ENCODE data around the gene ACOT9. TPM values are rescaled to one million over a fixed set of nuclear protein-coding genes. Genes with fewer than 3 reads are reported as not detected.

ACOT9 gene
- total RNA-seq, 1 experiment from 2014 or later = 75.6 TPM

DNA sequence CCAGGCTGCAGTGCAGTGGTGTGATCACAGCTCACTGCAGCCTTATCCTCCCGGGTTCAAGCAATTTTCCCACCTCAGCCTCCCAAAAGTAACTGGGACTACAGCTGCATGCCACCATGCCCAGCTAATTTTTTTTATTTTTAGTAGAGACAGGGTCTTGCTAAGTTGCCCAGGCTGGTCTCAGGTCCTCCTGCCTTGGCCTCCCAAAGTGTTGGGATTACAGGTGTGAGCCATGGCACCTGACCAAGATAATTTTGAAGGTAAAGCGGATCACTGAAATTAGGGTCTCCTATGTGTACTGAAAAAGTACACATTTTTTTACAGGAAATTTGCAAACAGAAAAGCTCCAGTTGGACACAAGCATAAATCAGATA is 44.7 kb upstream of the ACOT9 start:
- H3K9me2 ChIP-seq (replicated peaks; ENCODE audit: low read length) = no peaks in the 10 kb centered on the region
- H2AFZ ChIP-seq (ENCODE audit: low read length) = no peak overlapping the region
- no peak for TF ChIP-seq EZH2 (IDR thresholded peaks at IDR 0.05; ENCODE audit: low read length, unreplicated experiment)
- no peak for TF ChIP-seq EZH2phosphoT487 (IDR thresholded peaks at IDR 0.05; ENCODE audit: borderline replicate concordance, low read length)
- TF ChIP-seq, protein P1, sequence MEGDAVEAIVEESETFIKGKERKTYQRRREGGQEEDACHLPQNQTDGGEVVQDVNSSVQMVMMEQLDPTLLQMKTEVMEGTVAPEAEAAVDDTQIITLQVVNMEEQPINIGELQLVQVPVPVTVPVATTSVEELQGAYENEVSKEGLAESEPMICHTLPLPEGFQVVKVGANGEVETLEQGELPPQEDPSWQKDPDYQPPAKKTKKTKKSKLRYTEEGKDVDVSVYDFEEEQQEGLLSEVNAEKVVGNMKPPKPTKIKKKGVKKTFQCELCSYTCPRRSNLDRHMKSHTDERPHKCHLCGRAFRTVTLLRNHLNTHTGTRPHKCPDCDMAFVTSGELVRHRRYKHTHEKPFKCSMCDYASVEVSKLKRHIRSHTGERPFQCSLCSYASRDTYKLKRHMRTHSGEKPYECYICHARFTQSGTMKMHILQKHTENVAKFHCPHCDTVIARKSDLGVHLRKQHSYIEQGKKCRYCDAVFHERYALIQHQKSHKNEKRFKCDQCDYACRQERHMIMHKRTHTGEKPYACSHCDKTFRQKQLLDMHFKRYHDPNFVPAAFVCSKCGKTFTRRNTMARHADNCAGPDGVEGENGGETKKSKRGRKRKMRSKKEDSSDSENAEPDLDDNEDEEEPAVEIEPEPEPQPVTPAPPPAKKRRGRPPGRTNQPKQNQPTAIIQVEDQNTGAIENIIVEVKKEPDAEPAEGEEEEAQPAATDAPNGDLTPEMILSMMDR (conservative IDR thresholded peaks at IDR 0.05; ENCODE audit: low read depth, low read length) = no peak
- H3K4me2 ChIP-seq (ENCODE audit: low read length) = no peak overlapping the region
- no TSS peak for BruUV-seq (replicated peaks)
- CTCF ChIA-PET = no interaction called here
- POLR2A ChIA-PET (ENCODE audit: unreplicated experiment) = no interaction called here
- H3K27me3 ChIP-seq (ENCODE audit: low read length) = no peaks in the 10 kb centered on the region
- H3K4me1 ChIP-seq (ENCODE audit: insufficient read depth, low read length) = peaks cover 17% of the 10 kb centered on the region
- H3K36me3 ChIP-seq (ENCODE audit: low read depth, low read length) = peaks cover 11% of the 10 kb centered on the region
- H3K79me2 ChIP-seq (ENCODE audit: low read length) = peaks cover 23% of the 10 kb centered on the region
- H3K4me3 ChIP-seq (ENCODE audit: low read length) = no peak overlapping the region
- peaks cover 23% of the 10 kb centered on the region for H4K20me1 ChIP-seq (ENCODE audit: low read length)
- intact Hi-C loops (cut with micrococcal nuclease) = no loop called here
- H3F3A ChIP-seq (ENCODE audit: low read length, unreplicated experiment) = peaks cover 11% of the 10 kb centered on the region
- H3K9ac ChIP-seq (ENCODE audit: low read length) = no peak overlapping the region
- peak overlapping the region; percentile 36 for H3K27ac ChIP-seq (ENCODE audit: low read length)
- H3K9me3 ChIP-seq (ENCODE audit: low read length) = no peaks in the 10 kb centered on the region
- ATAC-seq = no peak
- no peak for DNase-seq

DNA sequence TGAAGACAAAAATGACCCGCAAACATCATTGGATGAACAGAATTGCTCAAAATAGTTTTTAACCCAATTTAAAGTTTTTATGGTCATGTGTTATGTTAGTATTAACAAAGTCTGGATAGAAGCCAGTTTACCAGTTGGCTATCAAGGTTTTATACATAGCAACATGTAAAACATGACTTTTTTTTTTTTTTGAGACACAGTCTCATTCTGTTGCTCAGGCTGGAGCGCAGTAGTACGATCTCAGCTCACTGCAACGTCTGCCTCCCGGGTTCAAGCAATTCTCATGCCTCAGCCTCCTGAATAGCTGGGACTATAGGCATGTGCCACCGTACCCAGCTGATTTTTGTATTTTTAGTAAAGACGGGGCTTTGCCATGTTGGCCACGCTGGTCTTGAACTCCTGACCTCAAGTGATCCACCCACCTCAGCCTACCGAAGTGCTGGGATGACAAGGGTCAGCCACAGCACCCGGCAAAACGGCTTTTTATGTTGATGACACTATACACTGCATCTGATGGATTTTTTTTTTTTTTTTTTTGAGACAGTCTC is 43.3 kb upstream of the ACOT9 start:
- ChIA-PET CTCF (no interaction called here), POLR2A (ENCODE audit: unreplicated experiment) (no interaction called here)
- Histone ChIP-seq H4K20me1 (ENCODE audit: low read length) (peaks cover 23% of the 10 kb centered on the region), H2AFZ (ENCODE audit: low read length) (no peak overlapping the region), H3F3A (ENCODE audit: low read length, unreplicated experiment) (peaks cover 19% of the 10 kb centered on the region), H3K36me3 (ENCODE audit: low read depth, low read length) (peaks cover 11% of the 10 kb centered on the region), H3K4me2 (ENCODE audit: low read length) (peak overlapping the region; percentile 89; the same call in 1 of the 2 replicates), H3K9ac (ENCODE audit: low read length) (no peak overlapping the region), H3K9me2 (replicated peaks; ENCODE audit: low read length) (no peaks in the 10 kb centered on the region), H3K79me2 (ENCODE audit: low read length) (peaks cover 23% of the 10 kb centered on the region), H3K4me3 (ENCODE audit: low read length) (no peak overlapping the region), H3K27me3 (ENCODE audit: low read length) (no peaks in the 10 kb centered on the region), H3K9me3 (ENCODE audit: low read length) (no peaks in the 10 kb centered on the region), H3K27ac (ENCODE audit: low read length) (no peak overlapping the region), H3K4me1 (ENCODE audit: insufficient read depth, low read length) (peaks cover 27% of the 10 kb centered on the region)
- BruUV-seq (replicated peaks) = no TSS peak
- DNase-seq = no peak
- intact Hi-C loops (cut with micrococcal nuclease) = no loop called here
- TF ChIP-seq EZH2 (IDR thresholded peaks at IDR 0.05; ENCODE audit: low read length, unreplicated experiment) (no peak), EZH2phosphoT487 (IDR thresholded peaks at IDR 0.05; ENCODE audit: borderline replicate concordance, low read length) (no peak)
- TF ChIP-seq, protein P1 (conservative IDR thresholded peaks at IDR 0.05; ENCODE audit: low read depth, low read length) = no peak
- ATAC-seq = no peak

DNA sequence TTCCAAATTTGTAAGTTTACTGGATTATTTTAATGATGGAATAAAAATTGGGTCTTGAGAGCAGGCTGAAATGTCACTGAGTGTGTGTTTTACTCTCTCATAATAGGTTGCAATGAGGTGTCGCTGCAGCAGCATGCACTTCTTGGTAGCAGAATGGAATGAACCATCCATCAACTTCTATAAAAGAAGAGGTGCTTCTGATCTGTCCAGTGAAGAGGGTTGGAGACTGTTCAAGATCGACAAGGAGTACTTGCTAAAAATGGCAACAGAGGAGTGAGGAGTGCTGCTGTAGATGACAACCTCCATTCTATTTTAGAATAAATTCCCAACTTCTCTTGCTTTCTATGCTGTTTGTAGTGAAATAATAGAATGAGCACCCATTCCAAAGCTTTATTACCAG is 42.5 kb upstream of the ACOT9 start:
- intact Hi-C loops (cut with micrococcal nuclease) = no loop called here
- Histone ChIP-seq H2AFZ (ENCODE audit: low read length) (no peak overlapping the region), H4K20me1 (ENCODE audit: low read length) (peaks cover 23% of the 10 kb centered on the region), H3K79me2 (ENCODE audit: low read length) (peaks cover 23% of the 10 kb centered on the region), H3K4me2 (ENCODE audit: low read length) (peak overlapping the region; percentile 89), H3K4me1 (ENCODE audit: insufficient read depth, low read length) (peaks cover 35% of the 10 kb centered on the region), H3K9ac (ENCODE audit: low read length) (peak overlapping the region; percentile 94; the same call in 1 of the 2 replicates), H3K4me3 (ENCODE audit: low read length) (peak overlapping the region; percentile 97), H3K9me2 (replicated peaks; ENCODE audit: low read length) (no peaks in the 10 kb centered on the region), H3K9me3 (ENCODE audit: low read length) (no peaks in the 10 kb centered on the region), H3K27ac (ENCODE audit: low read length) (peak overlapping the region; percentile 81; the same call in 1 of the 2 replicates), H3K36me3 (ENCODE audit: low read depth, low read length) (peaks cover 11% of the 10 kb centered on the region), H3K27me3 (ENCODE audit: low read length) (no peaks in the 10 kb centered on the region), H3F3A (ENCODE audit: low read length, unreplicated experiment) (peaks cover 24% of the 10 kb centered on the region)
- CTCF ChIA-PET = no interaction called here
- no TSS peak for BruUV-seq (replicated peaks)
- POLR2A ChIA-PET (ENCODE audit: unreplicated experiment) = interaction anchor here (0.6 kb wide), 1 partner anchor 22 kb away, joined by 4 read pairs; no protein-coding TSS in a partner anchor
- DNase-seq (no peak), ATAC-seq (no peak)
- TF ChIP-seq, protein P1 (conservative IDR thresholded peaks at IDR 0.05; ENCODE audit: low read depth, low read length) = no peak
- no peak for TF ChIP-seq EZH2 (IDR thresholded peaks at IDR 0.05; ENCODE audit: low read length, unreplicated experiment)
- no peak for TF ChIP-seq EZH2phosphoT487 (IDR thresholded peaks at IDR 0.05; ENCODE audit: borderline replicate concordance, low read length)

Data from PC-3 (cell line).